Measurements from ENCODE around the gene MTA1. TPM values are rescaled to one million over a fixed set of nuclear protein-coding genes. Genes with fewer than 3 reads are reported as not detected.

The MTA1 gene
- total and polyA plus RNA-seq, 2 of the 8 experiments (the other 6 are each of a cell fraction or from before 2014, with no cell fraction given) = 73.9 to 221 TPM

- H3K18ac ChIP-seq (ENCODE audit: extremely low read depth, low read length) = no peak overlapping the region
- H4K8ac ChIP-seq (ENCODE audit: extremely low read depth, insufficient read depth, low read length) = peak overlapping the region; percentile 92; the same call in 1 of the 2 replicates
- peak overlapping the region; percentile 80; the same call in 1 of the 2 replicates for H2BK12ac ChIP-seq (ENCODE audit: low read depth, low read length)
- H3K23me2 ChIP-seq (ENCODE audit: low read depth, low read length) = peaks cover 2% of the 10 kb centered on the region; the same call in 1 of the 2 replicates
- H3K27me3 ChIP-seq (replicated peaks in 1 of 4; ENCODE audit: control insufficient read depth in 3 of 4, extremely low read depth in 1 of 4, insufficient read depth in 3 of 4, low read length in 3 of 4) = peaks cover 50 to 99% (median 82%) of the 10 kb centered on the region in 4 experiments
- no peak overlapping the region for H2AFZ ChIP-seq (ENCODE audit: low read length)
- H3K14ac ChIP-seq (ENCODE audit: insufficient read length) = no peak overlapping the region
- FAIRE-seq = no peak
- no peak overlapping the region for H3K56ac ChIP-seq (replicated peaks; ENCODE audit: insufficient read length, low read depth, low read length)
- peaks cover 4 to 12% of the 10 kb centered on the region in 2 experiments for H4K20me1 ChIP-seq (replicated peaks in 1 of 2; ENCODE audit: control insufficient read depth in 1 of 2, insufficient read depth in 2 of 2, low read length in 2 of 2)
- peak in 1 of 2 experiments; percentile 81 for DNase-seq (ENCODE audit: low read depth in 1 of 2, low spot score in 2 of 2)
- H3K4ac ChIP-seq (replicated peaks; ENCODE audit: insufficient read length, low read depth, low read length) = no peak overlapping the region
- no peaks in the 10 kb centered on the region for H3K79me1 ChIP-seq (ENCODE audit: low read depth, low read length)
- H2BK15ac ChIP-seq (ENCODE audit: low read length) = no peak overlapping the region
- POLR2A ChIA-PET (ENCODE audit: partially characterized antibody) = interaction anchor here (0.5 to 1.6 kb wide), 7 partner anchors 8 to 323 kb away, joined by 3 to 8 read pairs (median 4); no protein-coding TSS in a partner anchor
- H2AK5ac ChIP-seq (ENCODE audit: low read depth, low read length) = no peak overlapping the region
- H3K79me2 ChIP-seq (ENCODE audit: control insufficient read depth in 1 of 2, insufficient read depth in 2 of 2, low read length in 2 of 2) = no peaks in the 10 kb centered on the region
- no peak overlapping the region for H2BK120ac ChIP-seq (replicated peaks; ENCODE audit: low read depth, low read length)
- peak overlapping the region; percentile 21 to 84; a peak in 3 of 4 replicates for H3K4me2 ChIP-seq (ENCODE audit: insufficient read depth in 1 of 2, low read depth in 2 of 2, low read length in 2 of 2)
- peak overlapping the region; percentile 24; the same call in 1 of the 2 replicates for H2BK5ac ChIP-seq (ENCODE audit: low read depth, low read length)
- H3K9me3 ChIP-seq (ENCODE audit: insufficient read depth in 2 of 2, low read depth in 1 of 2, low read length in 1 of 2) = no peaks in the 10 kb centered on the region
- peaks cover 0 to 3% (median 0%) of the 10 kb centered on the region in 4 experiments; a peak in 1 of 8 replicates for H3K36me3 ChIP-seq (ENCODE audit: control insufficient read depth in 2 of 4, insufficient read depth in 4 of 4, low read length in 3 of 4)
- H3K4me1 ChIP-seq (replicated peaks in 1 of 4; ENCODE audit: control insufficient read depth in 3 of 4, insufficient read depth in 4 of 4, low read length in 3 of 4) = peaks cover 0 to 35% (median 20%) of the 10 kb centered on the region in 4 experiments; a peak in 5 of 7 replicates
- WGBS, 2 experiments (ENCODE audit: extremely low coverage in 1 of 2, insufficient coverage in 1 of 2, insufficient read length in 1 of 2, insufficient replicate concordance in 2 of 2, low coverage in 1 of 2, low lambda C conversion rate in 2 of 2, missing lambda C conversion rate in 1 of 2) = 9% methylated on average over 15 of the region's 18 CpGs; no CpG with 5 or more reads in 1 of the 2 experiments
- no peak overlapping the region for H4K91ac ChIP-seq (replicated peaks; ENCODE audit: insufficient read length, low read length)
- H3K9ac ChIP-seq (replicated peaks in 1 of 4; ENCODE audit: extremely low read depth in 1 of 4, low read depth in 3 of 4, low read length in 3 of 4) = peak overlapping the region in 1 of 4 experiments; percentile 56; a peak in 3 of 7 replicates
- no peak overlapping the region for H2BK20ac ChIP-seq (ENCODE audit: low read length)
- no peak overlapping the region for H3K23ac ChIP-seq (ENCODE audit: insufficient read length)
- H3K27ac ChIP-seq (ENCODE audit: low read depth, low read length) = no peak overlapping the region
- CTCF ChIA-PET (ENCODE audit: partially characterized antibody) = interaction anchor here (0.8 to 5.0 kb wide), 19 partner anchors 8 to 309 kb away, joined by 3 to 70 read pairs (median 5); no protein-coding TSS in a partner anchor
- no peak overlapping the region for H4K5ac ChIP-seq (ENCODE audit: insufficient read length, low read depth, low read length)
- H3K4me3 ChIP-seq (ENCODE audit: extremely low read depth in 1 of 4, insufficient read depth in 2 of 4, low read depth in 3 of 4, low read length in 4 of 4) = peak overlapping the region in 2 of 4 experiments; percentile 14 to 25; a peak in 4 of 8 replicates
- TF ChIP-seq BRCA1 (IDR thresholded peaks at IDR 0.05; ENCODE audit: low read depth, low read length) = no peak
- TF ChIP-seq SP1 (IDR thresholded peaks at IDR 0.05; ENCODE audit: low read depth, low read length) = 0 out of 2 replicates have a peak, but pooled peaks have one; percentile 53
- TF ChIP-seq POLR2A (IDR thresholded peaks at IDR 0.05; ENCODE audit: control extremely low read depth in 1 of 2, low read depth in 2 of 2, low read length in 2 of 2) = peak in 1 of 2 experiments; percentile 20; a peak in 2 of 3 replicates
- peak; percentile 83 to 96; a peak in 2 of 3 replicates for TF ChIP-seq EP300 (IDR thresholded peaks at IDR 0.05; ENCODE audit: borderline replicate concordance in 1 of 2, low read depth in 2 of 2, low read length in 2 of 2)
- TF ChIP-seq TBP (IDR thresholded peaks at IDR 0.05; ENCODE audit: low read depth, low read length) = no peak
- no peak for TF ChIP-seq GTF2F1 (IDR thresholded peaks at IDR 0.05; ENCODE audit: borderline replicate concordance, low read depth, low read length)
- TF ChIP-seq YY1 (IDR thresholded peaks at IDR 0.05; ENCODE audit: low read depth, low read length) = no peak
- no peak for TF ChIP-seq SRF (IDR thresholded peaks at IDR 0.05; ENCODE audit: low read depth, low read length)
- TF ChIP-seq POU5F1 (IDR thresholded peaks at IDR 0.05; ENCODE audit: low read depth, low read length) = no peak
- TF ChIP-seq CHD2 (IDR thresholded peaks at IDR 0.05; ENCODE audit: low read length) = peak; percentile 55
- TF ChIP-seq HDAC2 (IDR thresholded peaks at IDR 0.05; ENCODE audit: borderline replicate concordance in 1 of 2, low read depth in 2 of 2, low read length in 2 of 2) = no peak
- no peak for TF ChIP-seq CHD1 (IDR thresholded peaks at IDR 0.05; ENCODE audit: low read depth, low read length)
These were observed 62.3 kb downstream of the MTA1 start for GRCh38 chr14:105481886-105482457.

Data from H1 (cell line).